ENCODE data around the gene CCDC117.

GRCh38 chr22:28835630-28836189, 63.2 kb downstream of the CCDC117 start:
- TF ChIP-seq, protein P1, sequence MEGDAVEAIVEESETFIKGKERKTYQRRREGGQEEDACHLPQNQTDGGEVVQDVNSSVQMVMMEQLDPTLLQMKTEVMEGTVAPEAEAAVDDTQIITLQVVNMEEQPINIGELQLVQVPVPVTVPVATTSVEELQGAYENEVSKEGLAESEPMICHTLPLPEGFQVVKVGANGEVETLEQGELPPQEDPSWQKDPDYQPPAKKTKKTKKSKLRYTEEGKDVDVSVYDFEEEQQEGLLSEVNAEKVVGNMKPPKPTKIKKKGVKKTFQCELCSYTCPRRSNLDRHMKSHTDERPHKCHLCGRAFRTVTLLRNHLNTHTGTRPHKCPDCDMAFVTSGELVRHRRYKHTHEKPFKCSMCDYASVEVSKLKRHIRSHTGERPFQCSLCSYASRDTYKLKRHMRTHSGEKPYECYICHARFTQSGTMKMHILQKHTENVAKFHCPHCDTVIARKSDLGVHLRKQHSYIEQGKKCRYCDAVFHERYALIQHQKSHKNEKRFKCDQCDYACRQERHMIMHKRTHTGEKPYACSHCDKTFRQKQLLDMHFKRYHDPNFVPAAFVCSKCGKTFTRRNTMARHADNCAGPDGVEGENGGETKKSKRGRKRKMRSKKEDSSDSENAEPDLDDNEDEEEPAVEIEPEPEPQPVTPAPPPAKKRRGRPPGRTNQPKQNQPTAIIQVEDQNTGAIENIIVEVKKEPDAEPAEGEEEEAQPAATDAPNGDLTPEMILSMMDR (conservative IDR thresholded peaks at IDR 0.05; ENCODE audit: low read depth, low read length) = no peak
- TF ChIP-seq EZH2 (IDR thresholded peaks at IDR 0.05; ENCODE audit: borderline replicate concordance, low read depth, low read length, poor library complexity, severe bottlenecking) = no peak
